ENCODE measurements around the gene HSD3B7.

HSD3B7 gene

DNA sequence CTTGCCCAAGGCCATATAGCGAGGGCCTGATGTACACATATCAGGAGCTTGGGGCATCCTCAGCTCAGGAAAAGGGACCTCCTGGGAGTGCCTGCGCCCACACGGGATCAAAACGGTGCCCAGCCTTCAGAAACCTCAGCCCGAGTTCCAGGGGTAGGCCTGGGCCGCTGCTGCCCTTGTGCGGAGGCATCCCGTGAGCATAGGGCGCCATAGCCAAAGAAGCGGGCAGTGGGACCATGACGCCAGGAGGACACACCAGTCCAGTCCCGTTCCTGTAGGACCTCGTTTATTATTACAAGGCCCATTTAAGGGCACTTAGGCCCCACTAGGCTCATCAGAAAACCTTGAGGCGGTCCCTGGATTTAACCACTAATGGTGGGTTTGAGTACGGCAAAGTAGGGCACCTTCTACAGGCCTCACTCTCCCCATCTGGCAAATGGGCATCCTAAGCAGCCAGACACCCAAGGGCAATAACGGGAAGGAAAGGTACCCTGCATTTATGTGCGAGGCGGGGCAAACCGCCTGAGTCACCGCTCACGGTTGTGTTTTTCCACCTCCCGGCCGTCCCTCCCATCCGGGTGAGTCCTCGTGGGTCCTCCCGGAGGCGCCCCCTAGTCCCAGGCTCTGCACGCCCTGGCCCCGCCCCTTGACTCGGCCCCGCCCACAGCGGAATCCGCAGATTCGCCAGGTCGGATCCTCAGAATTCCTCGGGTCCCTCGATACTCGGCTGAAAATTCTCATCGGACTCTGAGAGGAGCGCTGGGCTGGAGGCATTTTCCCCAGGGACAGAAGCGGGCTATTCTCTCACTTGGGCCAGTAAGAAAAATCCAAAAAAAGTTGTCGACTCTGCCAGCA, 28.2 kb upstream of the HSD3B7 start:
- peak; percentile 95 for DNase-seq (ENCODE audit: low read depth)

DNA sequence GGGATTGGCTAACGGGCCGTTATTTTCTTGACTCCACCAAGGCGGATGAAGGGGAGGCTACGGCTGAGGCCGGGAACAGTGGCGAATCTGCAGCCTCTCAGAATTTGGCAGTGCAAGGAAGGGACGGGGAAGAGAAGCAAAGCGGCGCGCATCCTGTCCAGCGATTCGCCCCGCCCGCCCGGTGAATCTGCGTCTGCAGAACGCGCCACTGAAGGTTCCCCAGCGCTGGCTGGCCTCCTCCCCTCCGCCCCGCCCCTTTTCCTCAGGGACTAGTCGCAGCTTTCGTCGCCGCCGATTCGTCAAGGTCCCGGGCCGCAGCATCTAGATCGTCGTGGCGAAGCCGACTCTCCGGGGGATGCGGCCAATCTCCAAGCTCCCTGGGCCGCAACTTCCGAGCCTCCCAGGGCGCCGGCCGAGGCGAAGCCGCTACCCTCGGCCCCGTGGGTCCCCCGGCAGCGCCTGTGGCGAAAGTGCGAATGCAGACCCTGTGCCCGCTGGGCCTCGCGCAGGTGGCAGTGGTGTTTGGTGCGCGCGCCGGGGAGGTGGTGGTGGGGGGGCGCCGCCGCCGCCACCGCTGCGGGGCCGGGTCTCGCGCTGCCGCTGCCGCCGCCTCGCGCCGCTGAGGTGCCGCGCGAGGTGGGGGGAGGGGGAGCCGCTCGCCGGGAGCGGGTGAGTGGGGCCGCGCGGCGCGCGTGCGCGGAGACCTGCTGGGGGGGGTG, 27.4 kb upstream of the HSD3B7 start, which contains the start of gene SETD1A:
SETD1A (plus strand) TSS at position 299 of the 719 bp plus-strand sequence. CDS start 978 bp downstream, outside the sequence.
- DNase-seq (ENCODE audit: low read depth), result peak; percentile 98

DNA sequence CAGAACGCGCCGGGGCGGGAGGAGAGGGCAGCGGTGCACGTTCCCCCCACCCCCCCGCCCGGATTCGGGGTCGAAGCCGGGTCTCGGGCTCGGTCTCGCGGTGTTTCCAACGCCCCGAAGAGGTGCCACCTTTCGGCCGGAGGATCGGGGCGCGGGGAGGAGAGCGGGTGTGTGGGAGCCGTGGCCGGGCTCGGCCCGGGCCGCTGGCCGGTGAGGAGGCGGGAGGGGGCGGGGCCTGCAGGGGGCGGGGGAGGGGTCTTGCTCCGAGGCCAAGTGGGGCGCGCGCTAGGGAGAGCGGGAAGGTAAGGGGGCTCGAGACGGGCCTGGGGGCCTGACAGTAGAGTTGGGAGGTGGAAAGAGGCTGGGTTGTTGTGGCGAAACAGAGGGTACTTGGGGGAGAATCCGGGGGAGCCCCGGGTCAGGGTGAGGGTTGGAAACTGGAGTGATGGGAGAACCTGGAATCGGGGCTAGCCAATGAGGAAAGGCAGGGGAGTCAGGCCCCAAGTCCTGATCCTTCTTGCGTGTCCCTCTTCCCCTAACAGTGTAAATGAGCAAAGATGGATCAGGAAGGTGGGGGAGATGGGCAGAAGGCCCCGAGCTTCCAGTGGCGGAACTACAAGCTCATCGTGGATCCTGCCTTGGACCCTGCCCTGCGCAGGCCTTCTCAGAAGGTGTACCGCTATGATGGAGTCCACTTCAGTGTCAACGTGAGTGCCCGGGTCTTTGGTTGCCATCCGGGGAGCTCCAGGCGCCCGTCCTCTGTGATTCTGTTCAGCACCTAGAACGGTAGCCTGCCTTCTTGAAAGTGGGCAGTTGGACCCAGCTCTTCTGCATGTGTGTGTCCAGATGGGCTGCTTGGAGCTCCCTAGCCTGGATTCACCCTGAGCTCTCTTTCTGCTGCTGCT, 26.6 kb upstream of the HSD3B7 start:
- peak; percentile 74 for DNase-seq (ENCODE audit: low read depth)

DNA sequence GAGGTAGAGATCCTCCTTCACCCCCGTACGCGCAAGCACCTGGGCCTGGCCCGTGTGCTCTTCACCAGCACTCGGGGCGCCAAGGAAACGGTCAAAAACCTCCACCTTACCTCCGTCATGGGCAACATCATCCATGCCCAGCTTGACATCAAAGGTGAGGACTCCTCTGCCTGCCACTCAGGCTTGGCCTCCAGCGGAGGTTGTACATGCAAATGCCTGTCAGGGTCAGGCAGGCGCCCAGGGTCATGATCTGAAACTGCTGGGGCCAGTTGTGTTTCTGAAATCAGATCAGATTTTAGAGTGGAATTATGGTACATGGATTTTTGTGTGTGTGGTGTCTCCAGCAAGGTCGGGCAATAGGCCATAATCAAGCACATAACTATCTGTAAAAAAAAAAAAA, 23.6 kb upstream of the HSD3B7 start:
- DNase-seq (ENCODE audit: low read depth), result no peak

DNA sequence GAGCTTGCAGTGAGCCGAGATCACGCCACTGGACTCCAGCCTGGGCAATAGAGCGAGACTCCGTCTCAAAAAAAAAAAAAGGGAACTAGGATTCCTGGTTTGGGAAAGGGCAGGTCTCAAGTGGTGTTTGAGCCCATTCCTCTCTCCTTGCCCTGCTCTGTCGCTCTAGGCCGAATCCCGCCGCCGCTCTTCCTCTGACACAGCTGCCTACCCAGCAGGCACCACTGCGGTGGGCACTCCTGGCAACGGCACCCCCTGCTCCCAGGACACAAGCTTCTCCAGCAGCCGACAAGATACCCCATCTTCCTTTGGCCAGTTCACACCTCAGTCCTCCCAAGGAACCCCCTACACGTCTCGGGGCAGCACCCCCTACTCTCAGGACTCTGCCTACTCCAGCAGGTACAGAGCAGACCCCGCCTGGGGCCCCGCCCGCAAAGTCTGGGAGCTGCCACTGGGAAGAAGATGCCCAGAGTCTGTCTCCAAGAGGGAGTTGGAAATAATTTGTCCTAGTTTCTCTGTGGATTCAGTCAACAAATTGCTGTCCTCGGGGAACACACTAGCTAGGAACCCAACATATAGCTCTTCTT, 21.0 kb upstream of the HSD3B7 start:
- DNase-seq (ENCODE audit: low read depth), result no peak

DNA sequence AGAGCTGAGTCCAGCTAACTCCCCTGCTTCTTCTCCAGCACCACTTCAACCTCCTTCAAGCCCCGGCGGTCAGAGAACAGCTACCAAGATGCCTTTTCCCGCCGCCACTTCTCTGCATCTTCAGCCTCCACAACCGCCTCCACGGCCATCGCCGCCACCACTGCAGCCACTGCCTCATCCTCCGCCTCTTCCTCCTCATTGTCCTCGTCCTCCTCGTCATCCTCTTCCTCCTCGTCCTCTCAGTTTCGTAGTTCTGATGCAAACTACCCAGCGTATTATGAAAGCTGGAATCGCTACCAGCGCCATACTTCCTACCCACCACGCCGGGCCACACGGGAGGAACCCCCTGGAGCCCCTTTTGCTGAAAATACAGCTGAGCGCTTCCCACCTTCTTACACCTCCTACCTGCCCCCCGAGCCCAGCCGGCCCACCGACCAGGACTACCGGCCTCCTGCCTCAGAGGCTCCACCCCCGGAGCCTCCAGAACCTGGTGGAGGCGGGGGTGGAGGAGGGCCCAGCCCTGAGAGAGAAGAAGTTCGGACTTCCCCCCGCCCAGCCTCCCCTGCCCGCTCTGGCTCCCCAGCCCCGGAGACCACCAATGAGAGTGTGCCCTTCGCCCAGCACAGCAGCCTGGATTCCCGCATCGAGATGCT, 20.3 kb upstream of the HSD3B7 start:
- no peak for DNase-seq (ENCODE audit: low read depth)

DNA sequence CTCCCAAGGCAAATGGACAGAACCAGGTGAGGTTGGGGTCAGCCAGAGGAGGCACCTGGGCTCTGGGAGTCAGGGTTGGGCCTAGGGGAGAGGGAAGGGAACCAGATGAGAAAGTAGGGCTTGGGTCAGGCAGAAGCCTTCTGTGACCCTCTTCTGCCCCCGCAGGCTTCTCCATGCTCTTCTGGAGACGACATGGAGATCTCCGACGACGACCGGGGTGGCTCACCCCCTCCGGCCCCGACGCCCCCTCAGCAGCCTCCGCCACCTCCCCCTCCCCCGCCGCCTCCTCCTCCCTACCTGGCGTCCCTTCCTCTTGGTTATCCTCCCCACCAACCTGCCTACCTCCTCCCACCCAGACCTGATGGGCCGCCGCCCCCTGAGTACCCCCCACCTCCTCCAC, 19.6 kb upstream of the HSD3B7 start:
- DNase-seq (ENCODE audit: low read depth), result no peak

DNA sequence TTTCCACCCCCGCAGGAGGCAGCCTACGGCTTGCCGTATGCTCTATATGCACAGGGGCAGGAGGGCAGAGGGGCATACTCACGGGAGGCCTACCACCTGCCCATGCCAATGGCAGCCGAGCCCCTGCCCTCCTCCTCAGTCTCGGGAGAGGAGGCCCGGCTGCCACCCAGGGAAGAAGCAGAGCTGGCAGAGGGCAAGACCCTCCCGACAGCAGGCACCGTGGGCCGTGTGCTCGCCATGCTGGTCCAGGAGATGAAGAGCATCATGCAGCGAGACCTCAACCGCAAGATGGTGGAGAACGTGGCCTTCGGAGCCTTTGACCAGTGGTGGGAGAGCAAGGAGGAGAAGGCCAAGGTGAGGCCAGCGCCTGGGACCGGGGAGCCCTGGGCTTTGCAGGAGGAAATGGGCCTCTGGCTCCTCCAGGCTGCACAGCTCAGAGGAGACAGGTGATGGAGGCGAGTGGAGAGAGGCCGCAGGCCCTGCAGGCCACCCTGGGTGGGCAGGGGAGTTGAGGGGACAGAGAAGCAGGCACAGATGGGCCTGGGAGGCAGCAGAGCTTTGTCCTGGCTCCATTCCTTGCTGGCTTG, 18.9 kb upstream of the HSD3B7 start:
- no peak for DNase-seq (ENCODE audit: low read depth)

DNA sequence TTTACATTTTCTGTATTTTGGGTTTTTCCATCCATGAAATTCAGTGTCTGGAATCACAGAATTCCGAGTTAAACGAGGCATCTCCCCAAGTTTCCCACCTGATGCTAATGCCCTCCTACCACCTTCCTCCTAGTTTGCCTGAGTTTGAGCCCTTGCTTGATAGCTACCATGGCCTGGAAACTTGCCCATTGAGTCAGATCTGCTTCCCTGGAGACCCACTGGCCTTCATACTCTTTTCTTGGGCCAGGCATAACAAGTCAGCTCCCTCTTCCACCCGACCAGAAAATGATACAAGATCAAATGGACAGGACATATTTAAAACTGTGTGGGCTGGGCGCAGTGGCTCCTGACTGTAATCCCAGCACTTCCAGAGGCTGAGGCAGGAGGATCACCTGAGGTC, 17.2 kb upstream of the HSD3B7 start:
- no peak for DNase-seq (ENCODE audit: low read depth)

DNA sequence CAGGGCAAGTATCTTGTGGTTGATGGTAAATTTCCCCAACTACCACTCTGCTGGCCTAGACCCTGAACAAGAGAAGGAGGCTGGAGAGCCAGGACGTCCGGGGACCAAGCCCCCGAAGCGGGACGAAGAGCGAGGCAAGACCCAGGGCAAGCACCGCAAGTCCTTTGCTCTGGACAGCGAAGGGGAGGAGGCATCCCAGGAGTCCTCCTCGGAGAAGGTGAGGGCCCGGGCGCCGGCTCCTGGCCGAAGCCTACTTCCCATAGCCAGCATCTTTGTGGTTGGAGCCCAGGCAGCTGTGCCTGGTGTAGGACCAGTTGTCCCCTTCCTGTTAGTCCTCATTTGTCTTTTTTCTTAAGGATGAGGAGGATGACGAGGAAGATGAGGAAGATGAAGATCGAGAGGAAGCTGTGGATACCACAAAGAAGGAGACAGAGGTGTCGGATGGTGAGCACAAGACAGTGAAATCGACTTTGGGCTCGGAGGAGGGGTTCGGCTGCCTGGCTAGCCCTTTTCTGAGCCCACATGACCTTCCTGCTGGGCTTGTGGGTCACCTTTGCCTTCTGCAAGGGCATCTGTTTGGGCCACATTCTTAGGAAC, 15.7 kb upstream of the HSD3B7 start:
- DNase-seq (ENCODE audit: low read depth), result no peak

DNA sequence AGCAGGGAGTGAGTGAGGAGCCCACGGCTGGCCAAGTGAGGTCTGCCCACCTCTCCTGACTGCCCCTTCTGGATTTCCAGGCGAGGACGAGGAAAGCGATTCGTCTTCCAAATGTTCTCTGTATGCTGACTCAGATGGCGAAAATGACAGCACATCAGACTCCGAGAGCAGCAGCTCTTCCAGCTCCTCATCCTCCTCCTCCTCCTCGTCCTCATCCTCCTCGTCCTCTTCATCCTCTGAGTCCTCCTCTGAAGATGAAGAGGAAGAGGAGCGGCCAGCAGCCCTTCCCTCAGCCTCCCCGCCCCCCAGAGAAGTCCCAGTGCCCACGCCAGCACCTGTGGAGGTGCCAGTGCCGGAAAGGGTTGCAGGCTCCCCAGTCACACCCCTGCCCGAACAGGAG, 13.7 kb upstream of the HSD3B7 start:
- DNase-seq (ENCODE audit: low read depth), result no peak

DNA sequence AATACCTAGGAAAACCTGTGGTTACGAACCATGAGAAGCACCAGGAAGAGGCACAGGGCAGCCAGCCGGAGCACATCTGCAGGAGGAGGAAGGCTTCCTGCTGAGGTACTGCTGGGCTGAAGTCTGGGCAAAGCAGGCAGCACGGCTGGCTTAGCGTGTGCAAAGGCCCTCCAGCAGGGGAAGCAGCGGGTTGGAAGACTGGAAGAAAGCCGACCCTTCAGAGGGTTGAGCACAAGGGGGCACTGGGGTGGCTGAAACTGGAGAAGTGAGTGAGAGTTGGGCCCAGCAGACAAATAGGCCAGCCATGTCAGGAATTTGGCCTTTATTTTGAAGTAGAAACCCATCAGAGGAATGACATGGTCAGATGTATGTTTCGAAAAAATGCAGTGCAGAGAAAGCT, 12.1 kb upstream of the HSD3B7 start:
- DNase-seq (ENCODE audit: low read depth), result peak; percentile 51

DNA sequence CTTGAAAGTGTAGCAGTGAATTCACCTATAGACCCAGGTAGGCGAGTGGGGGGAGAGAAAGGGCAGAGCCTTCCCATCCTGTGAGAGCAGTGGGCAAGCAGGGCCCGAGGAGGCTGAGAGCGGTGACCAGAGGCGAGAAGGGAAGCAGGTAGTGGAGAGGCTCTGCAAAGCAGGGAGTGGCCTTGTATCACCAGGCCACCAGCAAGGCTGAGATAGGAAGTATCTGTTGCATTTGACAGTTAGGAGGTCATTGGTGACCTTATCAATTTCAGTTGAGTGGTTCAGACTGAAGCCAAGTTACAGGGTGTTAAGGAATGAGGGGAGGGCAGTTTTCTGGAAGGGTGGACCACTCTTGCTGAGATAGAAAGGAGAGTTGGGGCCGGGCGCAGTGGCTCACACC, 10.7 kb upstream of the HSD3B7 start:
- no peak for DNase-seq (ENCODE audit: low read depth)

DNA sequence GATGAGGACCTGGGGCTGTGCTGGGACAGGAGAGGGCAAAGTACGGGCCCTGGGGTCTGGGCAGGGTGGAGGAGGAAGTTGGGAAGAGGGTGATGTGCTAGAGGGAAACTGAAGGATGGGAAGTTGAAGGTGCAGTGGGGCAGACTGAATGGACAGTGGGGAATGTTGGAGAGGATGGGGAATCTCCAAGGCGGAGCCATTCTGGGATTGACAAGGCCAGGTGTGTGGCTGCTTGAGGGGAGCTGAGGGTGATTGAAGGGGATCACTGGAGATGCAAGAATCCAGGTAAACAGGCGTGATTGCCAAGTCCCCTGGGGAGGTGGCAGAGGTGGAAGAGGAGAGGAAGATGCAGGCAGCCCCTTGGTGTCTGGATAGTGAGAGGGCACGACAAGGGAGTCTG, 8.5 kb upstream of the HSD3B7 start:
- DNase-seq (ENCODE audit: low read depth), result no peak

DNA sequence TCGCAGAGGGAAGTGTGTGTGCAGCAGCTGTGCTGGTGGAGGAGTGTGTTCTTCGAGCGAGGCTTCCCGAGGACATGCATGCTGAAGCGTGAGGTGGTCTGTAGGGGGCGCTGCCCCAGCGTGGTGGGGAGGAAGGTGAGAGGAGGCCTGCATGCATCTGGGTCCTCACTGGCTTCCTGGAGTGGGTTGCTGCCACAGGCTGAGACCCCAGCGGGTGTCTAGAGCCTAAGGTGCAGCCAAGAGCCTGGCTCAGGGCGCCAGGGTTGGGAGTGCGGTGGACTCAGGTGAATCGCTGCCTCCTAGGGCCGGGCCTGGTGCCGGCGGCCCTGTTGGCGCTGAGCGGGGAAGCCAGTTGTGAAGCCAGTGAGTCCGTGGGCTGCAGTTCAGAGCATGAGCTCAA, 7.5 kb upstream of the HSD3B7 start:
- DNase-seq (ENCODE audit: low read depth), result peak; percentile 36

DNA sequence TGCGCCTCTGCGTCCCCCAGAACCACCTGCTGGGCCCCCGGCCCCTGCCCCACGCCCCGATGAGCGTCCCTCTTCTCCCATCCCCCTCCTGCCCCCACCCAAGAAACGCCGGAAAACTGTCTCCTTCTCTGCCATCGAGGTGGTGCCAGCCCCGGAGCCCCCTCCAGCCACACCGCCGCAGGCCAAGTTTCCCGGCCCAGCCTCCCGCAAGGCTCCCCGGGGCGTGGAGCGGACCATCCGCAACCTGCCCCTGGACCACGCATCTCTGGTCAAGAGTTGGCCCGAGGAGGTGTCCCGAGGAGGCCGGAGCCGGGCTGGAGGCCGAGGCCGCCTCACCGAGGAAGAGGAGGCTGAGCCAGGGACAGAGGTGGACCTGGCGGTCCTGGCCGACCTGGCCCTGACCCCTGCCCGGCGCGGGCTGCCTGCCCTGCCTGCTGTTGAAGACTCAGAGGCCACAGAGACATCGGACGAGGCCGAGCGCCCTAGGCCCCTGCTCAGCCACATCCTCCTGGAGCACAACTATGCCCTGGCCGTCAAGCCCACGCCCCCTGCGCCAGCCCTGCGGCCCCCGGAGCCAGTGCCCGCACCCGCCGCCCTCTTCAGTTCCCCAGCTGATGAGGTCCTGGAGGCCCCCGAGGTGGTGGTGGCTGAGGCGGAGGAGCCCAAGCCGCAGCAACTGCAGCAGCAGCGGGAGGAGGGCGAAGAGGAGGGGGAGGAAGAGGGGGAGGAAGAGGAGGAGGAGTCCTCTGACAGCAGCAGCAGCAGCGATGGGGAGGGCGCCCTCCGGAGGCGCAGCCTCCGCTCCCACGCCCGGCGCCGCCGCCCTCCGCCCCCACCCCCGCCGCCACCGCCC, 5.6 kb upstream of the HSD3B7 start:
- no peak for DNase-seq (ENCODE audit: low read depth)

DNA sequence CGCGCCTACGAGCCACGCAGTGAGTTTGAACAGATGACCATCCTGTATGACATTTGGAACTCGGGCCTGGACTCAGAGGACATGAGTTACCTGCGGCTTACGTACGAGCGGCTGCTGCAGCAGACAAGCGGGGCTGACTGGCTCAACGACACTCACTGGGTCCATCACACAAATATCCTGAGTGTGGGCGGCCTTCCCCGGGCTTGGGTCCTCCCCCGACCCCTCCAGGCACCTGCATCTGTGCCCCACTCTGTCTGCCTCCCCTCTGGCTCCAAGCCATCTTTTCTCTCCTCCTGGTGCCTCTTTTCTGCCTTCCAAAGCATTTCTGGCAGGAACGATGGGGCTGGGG, 5.0 kb upstream of the HSD3B7 start:
- no peak for DNase-seq (ENCODE audit: low read depth)

DNA sequence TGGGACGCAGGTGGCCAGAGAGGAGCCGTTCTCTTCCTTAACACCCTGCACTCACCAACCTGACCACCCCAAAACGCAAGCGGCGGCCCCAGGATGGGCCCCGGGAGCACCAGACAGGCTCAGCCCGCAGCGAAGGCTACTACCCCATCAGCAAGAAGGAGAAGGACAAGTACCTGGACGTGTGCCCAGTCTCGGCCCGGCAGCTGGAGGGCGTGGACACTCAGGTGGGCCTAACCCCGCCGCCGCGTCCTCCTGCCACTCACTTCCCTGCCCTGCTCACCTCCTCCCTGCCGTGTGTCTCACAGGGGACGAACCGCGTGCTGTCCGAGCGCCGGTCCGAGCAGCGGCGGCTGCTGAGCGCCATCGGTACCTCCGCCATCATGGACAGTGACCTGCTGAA, 4.6 kb upstream of the HSD3B7 start:
- no peak for DNase-seq (ENCODE audit: low read depth)

DNA sequence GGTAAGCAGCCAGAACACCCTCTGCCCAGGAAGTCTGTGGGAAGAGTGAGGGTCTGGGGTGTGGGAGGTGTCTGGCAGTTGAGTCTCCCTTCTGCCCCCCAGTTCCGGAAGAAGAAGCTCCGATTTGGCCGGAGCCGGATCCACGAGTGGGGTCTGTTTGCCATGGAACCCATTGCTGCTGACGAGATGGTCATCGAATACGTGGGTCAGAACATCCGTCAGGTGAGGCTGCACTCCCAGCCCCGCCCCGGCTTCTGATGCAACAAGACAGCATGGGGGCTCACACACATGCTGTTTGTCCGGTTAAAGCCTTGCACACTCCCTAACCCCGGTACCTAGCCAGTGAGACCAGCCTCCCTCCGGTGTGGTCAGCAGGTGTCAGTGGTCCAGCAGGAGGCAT, 4.0 kb upstream of the HSD3B7 start:
- DNase-seq (ENCODE audit: low read depth), result no peak
